NCI-H2029 (cell line): ENCODE results near the gene ATP8B4.
"Not testable (repeated sequence)": the region's sequence is repeated elsewhere in the genome, so short reads cannot be mapped to it uniquely, and the experiment has no call there.

Experiments used
- DNase-seq: peaks from one replicate; lab custom pipeline; 2025; lab: John Stamatoyannopoulos, UW

Gene ATP8B4

GRCh38 chr15:50119063-50120040 is at the start of gene ATP8B4:
ATP8B4 (minus strand) TSS chr15:50119233; CDS start chr15:50106966, 12,267 bp downstream.
- DNase-seq, result no peak

GRCh38 chr15:50168379-50168778 is 49.3 kb upstream of the ATP8B4 start:
- DNase-seq, result no peak

GRCh38 chr15:50167110-50167509 is 48.1 kb upstream of the ATP8B4 start:
- no peak for DNase-seq

- DNase-seq, result no peak
Observed at GRCh38 chr15:50166216-50166615, 47.2 kb upstream of the ATP8B4 start.

GRCh38 chr15:50164458-50164857 is 45.4 kb upstream of the ATP8B4 start:
- no peak for DNase-seq

GRCh38 chr15:50163719-50164410 is 44.8 kb upstream of the ATP8B4 start:
- DNase-seq, result no peak

GRCh38 chr15:50162969-50163718 is 44.1 kb upstream of the ATP8B4 start:
- DNase-seq, result no peak

GRCh38 chr15:50158236-50158635 is 39.2 kb upstream of the ATP8B4 start:
- DNase-seq, result not testable (repeated sequence)

GRCh38 chr15:50151476-50151875 is 32.4 kb upstream of the ATP8B4 start:
- no peak for DNase-seq

GRCh38 chr15:50150851-50151250 is 31.8 kb upstream of the ATP8B4 start:
- DNase-seq, result no peak

GRCh38 chr15:50150349-50150748 is 31.3 kb upstream of the ATP8B4 start:
- no peak for DNase-seq

GRCh38 chr15:50149090-50149489 is 30.1 kb upstream of the ATP8B4 start:
- DNase-seq, result no peak

- no peak for DNase-seq
Observed at GRCh38 chr15:50148362-50148963, 29.4 kb upstream of the ATP8B4 start.

GRCh38 chr15:50146632-50147031 is 27.6 kb upstream of the ATP8B4 start:
- no peak for DNase-seq

- DNase-seq, result peak; percentile 14
Observed at GRCh38 chr15:50145451-50145872, 26.4 kb upstream of the ATP8B4 start.

GRCh38 chr15:50144341-50145120 is 25.5 kb upstream of the ATP8B4 start:
- DNase-seq, result no peak

GRCh38 chr15:50143255-50143860 is 24.3 kb upstream of the ATP8B4 start:
- DNase-seq, result no peak

- no peak for DNase-seq
Observed at GRCh38 chr15:50141856-50142255, 22.8 kb upstream of the ATP8B4 start.

- DNase-seq, result no peak
Observed at GRCh38 chr15:50140983-50141382, 21.9 kb upstream of the ATP8B4 start.

GRCh38 chr15:50140098-50140497 is 21.1 kb upstream of the ATP8B4 start:
- no peak for DNase-seq

- no peak for DNase-seq
Observed at GRCh38 chr15:50138391-50138790, 19.4 kb upstream of the ATP8B4 start.
